HG03575 (cell line): ENCODE data around the gene PIH1D2.
"Not testable (repeated sequence)": the region's sequence is repeated elsewhere in the genome, so short reads cannot be mapped to it uniquely, and the experiment has no call there.

Experiments
- ATAC-seq: cut with Tn5 transposase; IDR thresholded peaks from one replicate; pipeline ENCODE4 v1.9.1; 2021; ENCODE audit not compliant: unreplicated experiment, insufficient number of reproducible peaks, low FRiP score; ENCODE audit errors: extremely low read depth

Gene PIH1D2

GRCh38 chr11:112062923-112063322 is 10.9 kb downstream of the PIH1D2 start:
- ATAC-seq: no peak

DNA sequence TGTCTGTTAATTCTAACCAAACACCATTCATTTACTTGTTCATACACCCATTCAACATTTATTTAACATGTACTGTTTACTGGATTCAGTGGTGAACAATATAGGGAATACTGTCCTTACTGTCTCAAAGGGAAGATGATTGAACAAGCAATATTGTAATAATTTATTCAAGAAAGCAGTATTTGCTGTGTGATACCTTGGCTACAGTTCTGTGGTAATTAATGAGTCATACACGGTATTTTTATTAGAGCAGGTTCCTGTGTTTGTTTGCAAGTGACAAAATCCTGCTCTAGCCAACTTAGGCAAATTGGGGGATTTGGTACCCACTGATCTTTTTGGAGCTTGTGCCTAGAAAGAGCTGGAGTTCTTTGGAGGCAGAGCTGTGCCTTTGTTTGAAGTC is 15.7 kb downstream of the PIH1D2 start:
- ATAC-seq: no peak

GRCh38 chr11:112057170-112057569 is 16.6 kb downstream of the PIH1D2 start:
- ATAC-seq: no peak

DNA sequence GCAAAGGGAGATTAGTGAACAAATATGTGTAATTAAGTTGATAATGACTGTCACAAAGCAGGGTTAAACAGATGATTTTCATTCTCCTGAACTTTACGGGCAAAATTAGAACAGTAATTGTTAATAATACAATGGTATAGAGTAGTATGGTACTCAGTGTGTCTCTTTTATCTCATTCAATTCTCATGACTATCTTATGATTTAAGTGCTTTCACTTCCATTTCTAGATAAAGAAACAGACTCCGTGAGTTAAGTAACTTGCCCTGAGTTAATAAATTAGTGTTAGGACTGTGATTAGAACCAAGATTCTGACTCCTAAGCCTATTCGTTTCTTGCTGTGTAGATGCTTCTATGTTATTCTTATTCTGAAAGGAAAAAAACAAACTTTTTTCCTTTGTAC is 22.0 kb downstream of the PIH1D2 start:
- ATAC-seq: no peak

GRCh38 chr11:112050721-112051120 is 23.1 kb downstream of the PIH1D2 start:
- no peak for ATAC-seq

DNA sequence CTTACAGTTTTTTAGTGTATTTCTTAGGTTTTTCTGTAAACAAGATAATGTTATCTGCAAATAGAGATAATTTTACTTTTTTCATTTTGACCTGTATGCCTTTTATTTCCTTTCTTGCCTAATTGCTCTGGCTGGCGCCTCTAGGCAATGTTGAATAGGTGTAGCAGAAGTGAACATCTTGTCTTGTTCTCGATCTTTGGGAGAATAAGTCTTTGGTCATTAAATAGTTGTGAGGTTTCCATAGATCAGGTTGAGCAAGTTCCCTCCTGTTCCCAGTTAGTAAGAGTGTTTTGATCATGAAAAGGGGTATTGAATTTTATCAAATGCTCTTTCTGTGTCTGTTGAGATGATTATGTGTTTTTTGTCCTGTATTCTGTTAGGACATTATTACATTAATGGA is 24.0 kb downstream of the PIH1D2 start:
- ATAC-seq: no peak

DNA sequence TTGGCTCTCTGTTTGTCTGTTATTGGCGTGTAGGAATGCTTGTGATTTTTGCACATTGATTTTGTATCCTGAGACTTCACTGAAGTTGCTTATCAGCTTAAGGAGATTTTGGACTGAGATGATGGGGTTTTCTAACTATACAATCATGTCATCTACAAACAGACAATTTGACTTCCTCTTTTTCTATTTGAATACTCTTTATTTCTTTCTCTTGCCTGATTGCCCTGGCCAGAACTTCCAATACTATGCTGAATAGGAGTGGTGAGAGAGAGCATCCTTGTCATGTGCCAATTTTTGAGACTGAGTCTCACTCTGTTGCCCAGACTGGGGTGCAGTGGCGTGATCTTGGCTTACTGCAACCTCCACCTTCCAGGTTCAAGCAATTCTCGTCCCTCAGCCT is 25.6 kb downstream of the PIH1D2 start:
- ATAC-seq: not testable (repeated sequence)

GRCh38 chr11:112046647-112047046 is 27.2 kb downstream of the PIH1D2 start:
- not testable (repeated sequence) for ATAC-seq

GRCh38 chr11:112044961-112045360 is 28.9 kb downstream of the PIH1D2 start:
- ATAC-seq: no peak

GRCh38 chr11:112042961-112043304 is 30.9 kb downstream of the PIH1D2 start:
- ATAC-seq: no peak

GRCh38 chr11:112042161-112042960 is 31.5 kb downstream of the PIH1D2 start:
- ATAC-seq: no peak

DNA sequence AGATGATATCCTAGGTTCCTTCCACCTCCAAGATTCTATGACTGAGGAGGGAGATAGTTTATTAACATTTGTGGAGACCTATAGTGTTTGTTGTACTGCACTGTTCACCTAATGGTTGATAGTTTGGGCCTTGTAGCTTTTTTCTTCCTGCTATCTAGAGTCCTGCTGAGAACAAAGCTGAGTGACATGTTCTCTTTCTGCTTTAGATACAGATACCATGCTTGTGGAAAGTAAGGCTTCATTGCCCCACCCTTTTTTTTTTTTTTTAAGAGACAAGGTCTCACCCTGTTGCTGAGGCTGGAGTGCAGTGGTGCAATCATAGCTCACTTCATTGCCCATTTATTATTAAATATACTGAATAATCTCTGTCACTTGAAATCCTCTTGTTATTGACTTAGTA is 36.3 kb downstream of the PIH1D2 start:
- no peak for ATAC-seq

- ATAC-seq: no peak
Observed at GRCh38 chr11:112033902-112034301, 39.9 kb downstream of the PIH1D2 start.

DNA sequence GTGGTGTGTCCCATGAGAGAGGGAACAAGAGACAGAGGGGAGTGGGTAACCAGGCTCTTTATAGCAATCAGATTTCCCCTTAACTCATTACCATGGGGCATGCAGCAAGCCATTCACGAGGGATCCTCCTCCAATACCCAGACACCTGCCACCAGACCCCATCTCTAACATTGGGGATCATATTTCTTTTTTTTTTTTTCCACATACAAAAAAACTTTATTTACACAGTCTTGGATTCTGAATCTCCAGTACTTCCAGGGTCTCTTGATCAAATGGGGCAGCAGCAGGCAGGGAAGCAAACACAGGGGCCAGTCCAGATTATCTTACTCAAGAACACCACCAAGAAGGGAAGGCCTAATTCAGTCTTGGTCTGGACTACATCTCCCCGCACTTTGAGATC is 44.4 kb downstream of the PIH1D2 start:
- ATAC-seq: no peak

DNA sequence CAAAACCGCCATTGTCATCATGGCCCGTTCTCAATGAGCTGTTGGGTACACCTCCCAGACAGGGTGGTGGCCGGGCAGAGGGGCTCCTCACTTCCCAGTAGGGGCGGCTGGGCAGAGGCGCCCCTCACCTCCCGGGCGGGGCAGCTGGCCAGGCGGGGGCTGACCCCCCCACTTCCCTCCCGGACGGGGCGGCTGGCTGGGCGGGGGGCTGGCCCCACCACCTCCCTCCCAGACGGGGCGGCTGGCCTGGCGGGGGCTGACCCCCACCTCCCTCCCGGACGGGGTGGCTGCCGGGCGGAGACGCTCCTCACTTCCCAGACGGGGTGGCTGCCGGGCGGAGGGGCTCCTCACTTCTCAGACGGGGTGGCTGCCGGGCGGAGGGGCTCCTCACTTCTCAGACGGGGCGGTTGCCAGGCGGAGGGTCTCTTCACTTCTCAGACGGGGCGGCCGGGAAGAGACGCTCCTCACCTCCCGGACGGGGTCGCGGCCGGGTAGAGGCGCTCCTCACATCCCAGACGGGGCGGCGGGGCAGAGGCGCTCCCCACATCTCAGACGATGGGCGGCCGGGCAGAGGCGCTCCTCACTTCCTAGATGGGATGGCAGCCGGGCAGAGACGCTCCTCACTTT is 46.9 kb downstream of the PIH1D2 start:
- ATAC-seq: not testable (repeated sequence)

DNA sequence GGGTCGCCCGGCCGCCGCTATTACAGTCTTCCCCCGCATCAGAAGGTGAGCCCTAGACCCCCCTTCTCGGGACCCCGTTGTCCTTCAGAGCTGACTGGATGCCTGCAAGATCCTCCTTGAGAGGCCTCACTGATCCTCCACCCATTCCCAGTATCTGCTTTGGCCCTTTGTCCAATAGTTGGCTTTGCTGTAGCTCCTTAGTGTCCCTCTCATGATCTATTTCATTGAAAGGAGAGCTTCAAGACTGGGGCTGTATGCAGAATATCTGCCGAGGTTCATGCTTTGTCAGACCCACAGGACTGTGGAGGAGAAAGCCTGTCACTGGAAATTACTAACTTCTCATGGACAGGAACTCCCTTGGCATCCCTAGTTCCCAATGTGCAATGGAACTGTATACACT is 48.1 kb downstream of the PIH1D2 start:
- no peak for ATAC-seq

DNA sequence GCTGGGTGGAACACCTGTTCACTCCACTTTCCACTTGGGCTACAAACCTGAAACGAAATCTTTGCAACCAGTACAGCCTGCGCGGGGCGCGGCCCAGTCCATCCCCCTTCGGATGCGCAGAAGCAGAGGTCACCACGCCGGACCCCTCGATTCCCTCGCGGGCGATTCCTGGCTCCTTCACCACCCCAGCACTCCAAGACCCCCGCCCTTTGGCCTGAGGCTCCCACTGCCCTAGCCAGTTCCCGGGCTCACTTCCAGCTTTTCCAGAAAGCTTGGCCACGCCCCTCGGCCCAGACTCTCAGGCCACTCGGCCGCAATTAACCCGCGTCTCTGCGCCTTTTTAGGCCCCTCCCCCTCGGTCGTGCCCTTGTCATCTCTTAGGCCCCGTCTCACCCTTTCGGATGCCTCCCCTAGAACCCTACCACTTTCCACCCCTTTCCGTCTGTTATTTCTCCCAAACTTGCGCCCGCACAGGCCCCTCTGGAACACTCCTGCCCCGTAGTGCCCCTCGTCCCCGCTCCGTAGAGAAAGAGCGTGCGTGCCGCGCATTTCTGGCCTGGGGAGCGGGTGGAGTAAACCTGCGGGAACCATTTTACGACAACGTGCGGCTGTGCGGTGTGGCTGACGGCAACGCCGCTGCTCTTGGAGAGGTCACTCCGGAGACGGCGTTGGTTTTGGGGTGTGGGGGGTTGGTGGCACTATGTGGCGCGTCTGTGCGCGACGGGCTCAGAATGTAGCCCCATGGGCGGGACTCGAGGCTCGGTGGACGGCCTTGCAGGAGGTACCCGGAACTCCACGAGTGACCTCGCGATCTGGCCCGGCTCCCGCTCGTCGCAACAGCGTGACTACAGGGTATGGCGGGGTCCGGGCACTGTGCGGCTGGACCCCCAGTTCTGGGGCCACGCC is 48.8 kb downstream of the PIH1D2 start, which contains the start of gene DLAT:
DLAT (plus strand) TSS at position 636 of the 906 bp plus-strand sequence; CDS start at position 701, 65 bp downstream.
- no peak for ATAC-seq

GRCh38 chr11:112024178-112024772 is 49.5 kb downstream of the PIH1D2 start:
- peak; percentile 48 for ATAC-seq

- ATAC-seq: no peak
Observed at GRCh38 chr11:112023104-112023503, 50.7 kb downstream of the PIH1D2 start.
